Caco-2 (cell line): Measurements from ENCODE around the gene RTL10. TPM values are rescaled to one million over a fixed set of nuclear protein-coding genes. Genes with fewer than 3 reads are reported as not detected.

ENCODE experiments used
- BruUV-seq: library from RNA; stranded (reverse); fragments of 400-500 nt; replicated peaks from 2 replicates; lab custom pipeline; 2021; lab: Mats Ljungman, UMichigan
- CTCF ChIA-PET: fragments of 300-600 bp; sonication (Branson Sonifier 250); formaldehyde crosslinking; loops from one replicate; lab custom pipeline; 2022; ENCODE audit warnings: antibody characterized with exemption; lab: Charles Lee
- POLR2A ChIA-PET: fragments of 300-600 bp; sonication (Branson Sonifier 250); formaldehyde crosslinking; loops from one replicate; lab custom pipeline; 2022; ENCODE audit warnings: antibody characterized with exemption; lab: Charles Lee
- DNase-seq, 2 experiments: peaks; one replicate each; pipeline versions ENCODE4 v3.0.0 to v3.0.0-alpha.2; 2020 to 2022
- H3K27me3 ChIP-seq: replicated peaks from 2 replicates; pipeline ENCODE4 v1.6.0; 2011; ENCODE audit warnings: low read length; ENCODE audit not compliant: control insufficient read depth, insufficient read depth
- H3K36me3 ChIP-seq: 2 replicates; pipeline ENCODE4 v1.5.1; 2011; ENCODE audit warnings: low read length; ENCODE audit not compliant: control insufficient read depth, insufficient read depth
- H3K4me1 ChIP-seq: fragments of 250-450 bp; sonication (Bioruptor Pico); 2 replicates; pipeline ENCODE4 v1.5.1; 2020; ENCODE audit warnings: mild to moderate bottlenecking
- H3K4me3 ChIP-seq: 2 replicates; pipeline ENCODE4 v1.5.1; 2011; ENCODE audit warnings: low read depth, mild to moderate bottlenecking, control low read depth, low read length
- H3K9me3 ChIP-seq: fragments of 250-450 bp; sonication (Bioruptor Pico); 2 replicates; pipeline ENCODE4 v1.5.1; 2020; ENCODE audit warnings: mild to moderate bottlenecking, moderate library complexity
- H3K27ac Mint-ChIP-seq: one replicate; pipeline ENCODE4 v1.8.0; 2022; ENCODE audit warnings: mixed read lengths; ENCODE audit not compliant: unreplicated experiment
- H3K27me3 Mint-ChIP-seq: one replicate; pipeline ENCODE4 v1.8.0; 2022; ENCODE audit warnings: mixed read lengths; ENCODE audit not compliant: insufficient read depth, unreplicated experiment
- H3K36me3 Mint-ChIP-seq: one replicate; pipeline ENCODE4 v1.8.0; 2022; ENCODE audit warnings: mild to moderate bottlenecking, mixed read lengths; ENCODE audit not compliant: insufficient read depth, unreplicated experiment
- H3K4me1 Mint-ChIP-seq: one replicate; pipeline ENCODE4 v1.8.0; 2022; ENCODE audit warnings: low read depth, mixed read lengths; ENCODE audit not compliant: unreplicated experiment
- H3K4me3 Mint-ChIP-seq: one replicate; pipeline ENCODE4 v1.8.0; 2022; ENCODE audit warnings: mild to moderate bottlenecking, moderate library complexity, mixed read lengths; ENCODE audit not compliant: unreplicated experiment
- H3K9me3 Mint-ChIP-seq: one replicate; pipeline ENCODE4 v1.8.0; 2022; ENCODE audit warnings: mixed read lengths; ENCODE audit not compliant: unreplicated experiment
- CTCF ChIP-seq, 2 experiments: fragments of 200-600 bp in 1 of 2; IDR thresholded peaks; 1 replicate in 1 of 2; 2 replicates in 1 of 2; pipeline versions ENCODE4 v1.5.1 to v1.8.0; 2011 to 2022; ENCODE audit warnings: antibody characterized with exemption in 1 of 2, control low read depth in 1 of 2, inconsistent platforms in 1 of 2, low read depth in 1 of 2, low read length in 1 of 2, mild to moderate bottlenecking in 1 of 2, moderate library complexity in 1 of 2; ENCODE audit not compliant: insufficient read depth in 1 of 2, severe bottlenecking in 1 of 2, unreplicated experiment in 1 of 2
- intact Hi-C: fragments of 100-400 bp; cut with micrococcal nuclease; formaldehyde crosslinking; loops from one replicate; pipeline ENCODE4 v1.10.0; 2022; ENCODE audit not compliant: unreplicated experiment
- total RNA-seq: library from RNA; stranded (reverse); gene quantifications from 2 replicates; pipeline ENCODE4 v1.2.3, GENCODE V29; 2022

Gene RTL10
- total RNA-seq, 1 experiment from 2014 or later, result 27.5 TPM

- CTCF ChIA-PET, result interaction anchor here (0.6 kb wide), 1 partner anchor 222 kb away, joined by 6 read pairs; no protein-coding TSS in a partner anchor
- BruUV-seq, result no TSS peak
- intact Hi-C loops, result no loop called here
- Histone ChIP-seq H3K9me3 (no peaks in the 10 kb centered on the region), H3K27me3 (no peaks in the 10 kb centered on the region), H3K4me3 (no peak overlapping the region), H3K4me1 (no peaks in the 10 kb centered on the region; the same call in 1 of the 2 replicates), H3K36me3 (no peaks in the 10 kb centered on the region)
- no peak for TF ChIP-seq CTCF (IDR thresholded peaks at IDR 0.05; ENCODE audit: insufficient read depth in 1 of 2, low read depth in 1 of 2, low read length in 1 of 2, severe bottlenecking in 1 of 2, unreplicated experiment in 1 of 2)
- H3K27me3 Mint-ChIP-seq, result no peaks in the 10 kb centered on the region
- no peak overlapping the region for H3K4me3 Mint-ChIP-seq
- no peaks in the 10 kb centered on the region for H3K36me3 Mint-ChIP-seq
- no peak for DNase-seq
- POLR2A ChIA-PET, result no interaction called here
- no peaks in the 10 kb centered on the region for H3K9me3 Mint-ChIP-seq
- H3K27ac Mint-ChIP-seq, result no peak overlapping the region
- no peaks in the 10 kb centered on the region for H3K4me1 Mint-ChIP-seq
Observed at GRCh38 chr22:19868333-19868732, 13.7 kb upstream of the RTL10 start.

GRCh38 chr22:19867617-19868016, 12.9 kb upstream of the RTL10 start:
- no peak overlapping the region for H3K4me3 Mint-ChIP-seq
- BruUV-seq, result no TSS peak
- no peak for TF ChIP-seq CTCF (IDR thresholded peaks at IDR 0.05; ENCODE audit: insufficient read depth in 1 of 2, low read depth in 1 of 2, low read length in 1 of 2, severe bottlenecking in 1 of 2, unreplicated experiment in 1 of 2)
- ChIA-PET POLR2A (no interaction called here), CTCF (interaction anchor here (0.6 kb wide), 1 partner anchor 223 kb away, joined by 6 read pairs; no protein-coding TSS in a partner anchor)
- DNase-seq, result no peak
- Histone ChIP-seq H3K27me3 (no peaks in the 10 kb centered on the region), H3K4me3 (no peak overlapping the region), H3K4me1 (no peaks in the 10 kb centered on the region; the same call in 1 of the 2 replicates), H3K36me3 (no peaks in the 10 kb centered on the region), H3K9me3 (no peaks in the 10 kb centered on the region)
- intact Hi-C loops, result no loop called here
- H3K36me3 Mint-ChIP-seq, result no peaks in the 10 kb centered on the region
- H3K27me3 Mint-ChIP-seq, result no peaks in the 10 kb centered on the region
- H3K27ac Mint-ChIP-seq, result no peak overlapping the region
- H3K9me3 Mint-ChIP-seq, result no peaks in the 10 kb centered on the region
- H3K4me1 Mint-ChIP-seq, result no peaks in the 10 kb centered on the region

GRCh38 chr22:19866665-19867009, 12.0 kb upstream of the RTL10 start:
- Mint-ChIP-seq H3K27me3 (no peaks in the 10 kb centered on the region), H3K4me3 (no peak overlapping the region), H3K27ac (no peak overlapping the region), H3K4me1 (no peaks in the 10 kb centered on the region), H3K9me3 (no peaks in the 10 kb centered on the region), H3K36me3 (no peaks in the 10 kb centered on the region)
- ChIA-PET CTCF (no interaction called here), POLR2A (no interaction called here)
- intact Hi-C loops, result no loop called here
- no peak overlapping the region for H3K4me3 ChIP-seq
- no peaks in the 10 kb centered on the region for H3K27me3 ChIP-seq
- no peaks in the 10 kb centered on the region; the same call in 1 of the 2 replicates for H3K4me1 ChIP-seq
- no peaks in the 10 kb centered on the region for H3K9me3 ChIP-seq
- no TSS peak for BruUV-seq
- no peak for DNase-seq
- H3K36me3 ChIP-seq, result no peaks in the 10 kb centered on the region
- no peak for TF ChIP-seq CTCF (IDR thresholded peaks at IDR 0.05; ENCODE audit: insufficient read depth in 1 of 2, low read depth in 1 of 2, low read length in 1 of 2, severe bottlenecking in 1 of 2, unreplicated experiment in 1 of 2)
